Endodermal cell (in vitro differentiated cells): ENCODE measurements around the gene COA8. TPM values are rescaled to one million over a fixed set of nuclear protein-coding genes. Genes with fewer than 3 reads are reported as not detected.
"Not testable (repeated sequence)": the region's sequence is repeated elsewhere in the genome, so short reads cannot be mapped to it uniquely, and the experiment has no call there.

Experiments used
- DNase-seq: peaks from one replicate; pipeline ENCODE4 v3.0.0-alpha.2; 2017
- H3K27ac ChIP-seq: 2 replicates; pipeline ENCODE4 v1.5.1; 2013; ENCODE audit warnings: mild to moderate bottlenecking, low read depth, low read length, moderate library complexity
- H3K27me3 ChIP-seq: 2 replicates; pipeline ENCODE4 v1.6.1; 2013; ENCODE audit warnings: mild to moderate bottlenecking, low read length, moderate library complexity; ENCODE audit not compliant: insufficient read depth, control insufficient read depth, poor library complexity, severe bottlenecking
- H3K36me3 ChIP-seq: 2 replicates; pipeline ENCODE4 v1.7.0; 2013; ENCODE audit warnings: mild to moderate bottlenecking, low read length, moderate library complexity; ENCODE audit not compliant: control insufficient read depth, insufficient read depth
- H3K4me1 ChIP-seq: one replicate; pipeline ENCODE4 v1.7.0; 2013; ENCODE audit warnings: low read length; ENCODE audit not compliant: control insufficient read depth, insufficient read depth
- H3K4me3 ChIP-seq: 2 replicates; pipeline ENCODE4 v1.5.1; 2013; ENCODE audit warnings: mild to moderate bottlenecking, low read length, moderate library complexity
- H3K9ac ChIP-seq: 2 replicates; pipeline ENCODE4 v1.6.1; 2013; ENCODE audit warnings: mild to moderate bottlenecking, low read length, moderate library complexity; ENCODE audit not compliant: poor library complexity, severe bottlenecking; ENCODE audit errors: extremely low read depth
- H3K9me3 ChIP-seq: 2 replicates; pipeline ENCODE4 v1.6.1; 2013; ENCODE audit warnings: mild to moderate bottlenecking, low read length, moderate library complexity; ENCODE audit not compliant: control insufficient read depth
- H3K27ac Mint-ChIP-seq: 2 replicates; pipeline ENCODE4 v1.8.0; 2020; ENCODE audit warnings: mixed read lengths
- H3K27me3 Mint-ChIP-seq: 2 replicates; pipeline ENCODE4 v1.8.0; 2021; ENCODE audit warnings: mild to moderate bottlenecking, mixed read lengths; ENCODE audit not compliant: insufficient read depth
- H3K36me3 Mint-ChIP-seq: 2 replicates; pipeline ENCODE4 v1.8.0; 2020; ENCODE audit warnings: low read depth, mixed read lengths
- H3K4me1 Mint-ChIP-seq: 2 replicates; pipeline ENCODE4 v1.8.0; 2020; ENCODE audit warnings: mixed read lengths
- H3K4me3 Mint-ChIP-seq: 2 replicates; pipeline ENCODE4 v1.8.0; 2020; ENCODE audit warnings: mild to moderate bottlenecking, moderate library complexity, mixed read lengths
- H3K9me3 Mint-ChIP-seq: 2 replicates; pipeline ENCODE4 v1.8.0; 2020; ENCODE audit warnings: mild to moderate bottlenecking, mixed read lengths
- CTCF ChIP-seq: fragments of 200-600 bp; sonication (generic); conservative IDR thresholded peaks from 2 replicates; pipeline ENCODE4 v1.5.0; 2021; ENCODE audit warnings: antibody characterized with exemption, mild to moderate bottlenecking
- WGBS, 2 experiments: methylation state at CpG; one replicate each; pipeline versions ENCODE4 v1.1.5 to v1.1.7; 2013; ENCODE audit warnings: missing lambda C conversion rate in 2 of 2, mixed read lengths in 1 of 2; ENCODE audit not compliant: insufficient coverage in 1 of 2, insufficient read length in 1 of 2; 5-methylcytosine and 5-hydroxymethylcytosine counted together
- total RNA-seq, 2 donors: library from RNA; stranded (reverse); fragmentation: NEBNext Ultra II Directional in 1 of 2; extraction: Animal tissue kit (Norgen Biotek cat#: 25700) in 1 of 2; gene quantifications; 2 replicates in 1 of 2; 3 replicates in 1 of 2; pipeline ENCODE4 v1.2.1, GENCODE V29; 2021

The COA8 gene
- total RNA-seq, 2 donors from 2014 or later, result 30.1 to 39.8 TPM

GRCh38 chr14:103604620-103605019, 41.9 kb downstream of the COA8 start:
- Mint-ChIP-seq H3K4me1 (peaks cover 11% of the 10 kb centered on the region), H3K36me3 (peaks cover 4% of the 10 kb centered on the region), H3K27ac (no peak overlapping the region), H3K4me3 (no peak overlapping the region), H3K9me3 (peaks cover 5% of the 10 kb centered on the region), H3K27me3 (peaks cover 18% of the 10 kb centered on the region)
- Histone ChIP-seq H3K9me3 (peaks cover 13% of the 10 kb centered on the region), H3K4me1 (peaks cover 4% of the 10 kb centered on the region), H3K9ac (no peak overlapping the region), H3K27ac (no peak overlapping the region), H3K4me3 (no peak overlapping the region), H3K36me3 (no peaks in the 10 kb centered on the region), H3K27me3 (peaks cover 24% of the 10 kb centered on the region)
- DNase-seq, result no peak
- no peak for TF ChIP-seq CTCF
- WGBS, 2 experiments, result 91 to 97% methylated on average over 3 to 5 of the region's 5 CpGs

GRCh38 chr14:103606963-103607668, 44.4 kb downstream of the COA8 start:
- peaks cover 11% of the 10 kb centered on the region for H3K4me1 Mint-ChIP-seq
- peaks cover 20% of the 10 kb centered on the region for H3K27me3 Mint-ChIP-seq
- Histone ChIP-seq H3K27me3 (peaks cover 24% of the 10 kb centered on the region), H3K36me3 (no peaks in the 10 kb centered on the region), H3K27ac (peak overlapping the region; percentile 34), H3K4me3 (no peak overlapping the region), H3K9me3 (peaks cover 13% of the 10 kb centered on the region), H3K4me1 (peaks cover 4% of the 10 kb centered on the region), H3K9ac (no peak overlapping the region)
- 20 to 26% methylated on average over 12 to 25 of the region's 25 CpGs for WGBS, 2 experiments
- peak; percentile 65 for DNase-seq
- H3K9me3 Mint-ChIP-seq, result peaks cover 20% of the 10 kb centered on the region
- no peak overlapping the region for H3K4me3 Mint-ChIP-seq
- peaks cover 5% of the 10 kb centered on the region for H3K36me3 Mint-ChIP-seq
- TF ChIP-seq CTCF, result no peak
- H3K27ac Mint-ChIP-seq, result no peak overlapping the region

GRCh38 chr14:103607822-103608221, 45.1 kb downstream of the COA8 start:
- 44 to 52% methylated on average over 3 to 15 of the region's 15 CpGs for WGBS, 2 experiments
- Histone ChIP-seq H3K36me3 (no peaks in the 10 kb centered on the region), H3K9me3 (peaks cover 13% of the 10 kb centered on the region), H3K9ac (no peak overlapping the region), H3K4me1 (peaks cover 4% of the 10 kb centered on the region), H3K4me3 (no peak overlapping the region), H3K27me3 (peaks cover 24% of the 10 kb centered on the region), H3K27ac (peak overlapping the region; percentile 34)
- Mint-ChIP-seq H3K27ac (no peak overlapping the region), H3K4me1 (peaks cover 11% of the 10 kb centered on the region), H3K36me3 (peaks cover 5% of the 10 kb centered on the region), H3K27me3 (peaks cover 20% of the 10 kb centered on the region), H3K4me3 (no peak overlapping the region), H3K9me3 (peaks cover 25% of the 10 kb centered on the region)
- no peak for TF ChIP-seq CTCF
- DNase-seq, result no peak

GRCh38 chr14:103609081-103609480, 46.3 kb downstream of the COA8 start:
- H3K36me3 ChIP-seq, H3K27ac Mint-ChIP-seq, H3K4me3 ChIP-seq, H3K9ac ChIP-seq, H3K4me3 Mint-ChIP-seq, DNase-seq, H3K4me1 ChIP-seq, H3K27ac ChIP-seq, H3K36me3 Mint-ChIP-seq: not testable (repeated sequence)
- Mint-ChIP-seq H3K4me1 (peaks cover 11% of the 10 kb centered on the region), H3K27me3 (peaks cover 20% of the 10 kb centered on the region), H3K9me3 (peaks cover 26% of the 10 kb centered on the region)
- Histone ChIP-seq H3K27me3 (peaks cover 24% of the 10 kb centered on the region), H3K9me3 (peaks cover 13% of the 10 kb centered on the region)
- WGBS, 2 experiments, result 83 to 90% methylated on average over 2 to 3 of the region's 4 CpGs
